Testis (tissue), 3 donors: ENCODE results near the gene EFR3B. TPM values are rescaled to one million over a fixed set of nuclear protein-coding genes. Genes with fewer than 3 reads are reported as not detected.

ENCODE experiments used
- DNase-seq: peaks from one replicate; pipeline ENCODE4 v3.0.0-alpha.2; 2019
- H3K27ac ChIP-seq, 2 donors: fragments of 200-600 bp; sonication (generic); one replicate each; pipeline ENCODE4 v1.5.1; 2019
- H3K27me3 ChIP-seq: fragments of 200-600 bp; sonication (generic); one replicate; pipeline ENCODE4 v1.5.1; 2019
- H3K36me3 ChIP-seq: fragments of 200-600 bp; sonication (generic); one replicate; pipeline ENCODE4 v1.5.1; 2017; ENCODE audit warnings: low read depth; ENCODE audit errors: missing control alignments
- H3K4me1 ChIP-seq: fragments of 200-600 bp; sonication (generic); one replicate; pipeline ENCODE4 v1.5.1; 2019
- H3K4me3 ChIP-seq, 2 donors: fragments of 200-600 bp; sonication (generic); one replicate each; pipeline ENCODE4 v1.5.1; 2017 to 2019
- H3K9me3 ChIP-seq: fragments of 200-600 bp; sonication (generic); one replicate; pipeline ENCODE4 v1.5.1; 2017
- POLR2A ChIP-seq: fragments of 450-650 bp; IDR thresholded peaks from one replicate; pipeline ENCODE4 v1.6.1; 2017; ENCODE audit warnings: antibody characterized with exemption, mild to moderate bottlenecking, moderate library complexity
- WGBS, 2 donors: methylation state at CpG; one replicate each; pipeline ENCODE4 v1.1.5; 2018; 5-methylcytosine and 5-hydroxymethylcytosine counted together
- intact Hi-C: fragments of 100-400 bp; cut with DNase I; formaldehyde crosslinking; loops from one replicate; pipeline ENCODE4 v1.15.1; 2023; ENCODE audit warnings: low total_unique reads
- polyA plus RNA-seq: library from polyadenylated mRNA; stranded (reverse); fragments of 350-450 nt; fragmentation: Illumina TruSeq; extraction: RNeasy Lipid Tissue Mini Kit (QIAGEN cat#74804); gene quantifications from one replicate; pipeline ENCODE4 v1.2.3, GENCODE V29; 2014; ENCODE audit warnings: low read depth, low replicate concordance; ENCODE audit not compliant: insufficient read depth
- total RNA-seq, 2 donors: library from RNA; depleted of rRNA; stranded (reverse); fragments of >200 nt; gene quantifications; one replicate each; pipeline ENCODE4 v1.2.3, GENCODE V29; 2016
- TF ChIP-seq, protein P1 (sequence below), 3 experiments: fragments of 450-650 bp in 2 of 3; fragments of 200-600 bp in 1 of 3; sonication (generic) in 1 of 3; IDR thresholded peaks; one replicate each; pipeline ENCODE4 v1.5.1; 2016 to 2019; ENCODE audit warnings: antibody characterized with exemption in 3 of 3, mild to moderate bottlenecking in 2 of 3, moderate library complexity in 1 of 3

The EFR3B gene
- total and polyA plus RNA-seq, 3 donors from 2014 or later = 3.0 to 3.7 (median 3.6) TPM

DNA sequence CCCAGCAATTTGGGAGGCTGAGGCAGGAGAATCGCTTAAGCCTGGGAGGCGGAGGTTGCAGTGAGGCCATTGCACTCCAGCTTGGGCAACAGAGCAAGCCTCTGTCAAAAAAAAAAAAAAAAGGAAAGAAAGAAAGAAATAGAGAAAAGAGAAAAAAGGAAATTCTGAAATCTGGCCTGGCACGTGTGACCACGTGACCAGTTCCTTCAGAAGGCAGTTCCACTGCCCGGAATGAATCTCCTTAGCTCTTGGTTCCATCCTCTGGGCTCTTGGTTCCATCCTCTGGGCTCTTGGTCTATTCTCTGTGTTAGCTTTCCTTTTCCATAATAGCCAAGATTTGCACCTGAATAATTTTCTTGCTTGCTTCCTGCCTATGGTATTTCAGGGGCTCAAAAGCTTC is 131.8 kb downstream of the EFR3B start:
- H3K9me3 ChIP-seq = no peaks in the 10 kb centered on the region
- intact Hi-C loops = no loop called here
- WGBS, 2 donors = 93 to 94% methylated on average over 5 of the region's 5 CpGs

DNA sequence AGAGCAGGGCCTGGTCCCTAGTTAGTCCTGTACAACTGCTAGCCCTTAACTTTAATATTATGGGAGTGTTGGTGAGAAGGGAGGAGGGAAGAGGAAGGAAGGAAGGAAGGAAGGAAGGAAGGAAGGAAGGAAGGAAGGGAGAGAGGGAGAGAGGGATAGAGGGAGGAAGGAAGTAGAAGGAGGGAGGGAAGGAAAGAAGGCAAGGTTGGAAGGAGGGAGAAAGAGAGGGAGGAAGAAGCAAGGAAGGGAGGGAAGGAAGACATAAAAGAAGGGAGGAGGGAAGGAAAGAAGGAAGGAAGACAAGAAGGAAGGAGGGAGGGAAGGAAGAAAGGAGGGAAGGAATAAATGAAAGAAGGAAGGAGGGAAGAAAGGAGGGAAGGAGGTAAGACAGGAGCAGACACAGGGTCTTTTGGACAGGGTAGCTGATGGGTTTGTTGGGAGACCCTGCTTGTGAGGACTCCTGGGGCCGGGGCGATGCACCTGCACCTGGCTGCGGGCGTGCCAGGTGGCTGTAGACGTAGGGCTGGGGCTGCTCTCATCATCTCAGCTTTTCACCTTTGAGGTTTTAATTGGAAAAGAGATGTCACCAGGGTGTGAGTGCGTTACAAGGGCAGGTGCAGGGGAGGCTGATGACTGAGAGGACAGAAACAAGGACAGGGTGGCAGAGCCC is 132.5 kb downstream of the EFR3B start:
- no peaks in the 10 kb centered on the region for H3K9me3 ChIP-seq
- intact Hi-C loops = no loop called here
- H3K27me3 ChIP-seq = no peaks in the 10 kb centered on the region
- no peaks in the 10 kb centered on the region for H3K36me3 ChIP-seq
- H3K27ac ChIP-seq = no peak overlapping the region
- TF ChIP-seq POLR2A = no peak
- TF ChIP-seq, protein P1, sequence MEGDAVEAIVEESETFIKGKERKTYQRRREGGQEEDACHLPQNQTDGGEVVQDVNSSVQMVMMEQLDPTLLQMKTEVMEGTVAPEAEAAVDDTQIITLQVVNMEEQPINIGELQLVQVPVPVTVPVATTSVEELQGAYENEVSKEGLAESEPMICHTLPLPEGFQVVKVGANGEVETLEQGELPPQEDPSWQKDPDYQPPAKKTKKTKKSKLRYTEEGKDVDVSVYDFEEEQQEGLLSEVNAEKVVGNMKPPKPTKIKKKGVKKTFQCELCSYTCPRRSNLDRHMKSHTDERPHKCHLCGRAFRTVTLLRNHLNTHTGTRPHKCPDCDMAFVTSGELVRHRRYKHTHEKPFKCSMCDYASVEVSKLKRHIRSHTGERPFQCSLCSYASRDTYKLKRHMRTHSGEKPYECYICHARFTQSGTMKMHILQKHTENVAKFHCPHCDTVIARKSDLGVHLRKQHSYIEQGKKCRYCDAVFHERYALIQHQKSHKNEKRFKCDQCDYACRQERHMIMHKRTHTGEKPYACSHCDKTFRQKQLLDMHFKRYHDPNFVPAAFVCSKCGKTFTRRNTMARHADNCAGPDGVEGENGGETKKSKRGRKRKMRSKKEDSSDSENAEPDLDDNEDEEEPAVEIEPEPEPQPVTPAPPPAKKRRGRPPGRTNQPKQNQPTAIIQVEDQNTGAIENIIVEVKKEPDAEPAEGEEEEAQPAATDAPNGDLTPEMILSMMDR (IDR thresholded peaks at IDR 0.05) = no peak
- DNase-seq = no peak
- no peaks in the 10 kb centered on the region for H3K4me1 ChIP-seq
- no peak overlapping the region for H3K4me3 ChIP-seq
- 90 to 96% methylated on average over 6 of the region's 6 CpGs for WGBS, 2 donors

More for the DNA sequence above, 131.8 kb downstream of the EFR3B start:
- DNase-seq = no peak
- TF ChIP-seq, protein P1 (IDR thresholded peaks at IDR 0.05) = no peak
- TF ChIP-seq POLR2A = no peak
- Histone ChIP-seq H3K27me3 (no peaks in the 10 kb centered on the region), H3K36me3 (no peaks in the 10 kb centered on the region), H3K4me3 (no peak overlapping the region), H3K4me1 (no peaks in the 10 kb centered on the region), H3K27ac (no peak overlapping the region)

DNA sequence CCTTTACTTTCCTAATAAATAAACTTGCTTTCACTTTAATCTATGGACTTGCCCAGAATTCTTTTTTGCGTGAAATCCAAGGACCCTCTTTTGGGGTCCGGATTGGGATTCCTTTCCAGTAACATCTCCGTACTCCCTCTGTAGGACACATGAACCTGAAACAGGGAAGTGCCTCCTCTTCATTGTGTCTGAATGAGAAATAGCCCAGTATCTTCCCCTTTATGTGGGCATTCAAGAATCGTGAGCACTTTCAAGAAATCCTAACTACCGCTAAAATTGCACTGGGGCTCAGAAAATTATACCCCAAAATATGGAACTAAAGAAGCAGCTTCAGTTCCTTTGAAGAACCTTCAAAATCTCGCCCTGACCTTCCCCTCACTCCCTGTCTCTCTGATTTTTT is 134.3 kb downstream of the EFR3B start:
- Histone ChIP-seq H3K4me1 (no peaks in the 10 kb centered on the region), H3K4me3 (no peak overlapping the region), H3K36me3 (no peaks in the 10 kb centered on the region), H3K27me3 (no peaks in the 10 kb centered on the region), H3K9me3 (no peaks in the 10 kb centered on the region), H3K27ac (no peak overlapping the region)
- TF ChIP-seq, protein P1 (IDR thresholded peaks at IDR 0.05) = no peak
- TF ChIP-seq POLR2A = no peak
- DNase-seq = no peak
- intact Hi-C loops = no loop called here
- 90% methylated on average over 6 of the region's 6 CpGs for WGBS, 2 donors

DNA sequence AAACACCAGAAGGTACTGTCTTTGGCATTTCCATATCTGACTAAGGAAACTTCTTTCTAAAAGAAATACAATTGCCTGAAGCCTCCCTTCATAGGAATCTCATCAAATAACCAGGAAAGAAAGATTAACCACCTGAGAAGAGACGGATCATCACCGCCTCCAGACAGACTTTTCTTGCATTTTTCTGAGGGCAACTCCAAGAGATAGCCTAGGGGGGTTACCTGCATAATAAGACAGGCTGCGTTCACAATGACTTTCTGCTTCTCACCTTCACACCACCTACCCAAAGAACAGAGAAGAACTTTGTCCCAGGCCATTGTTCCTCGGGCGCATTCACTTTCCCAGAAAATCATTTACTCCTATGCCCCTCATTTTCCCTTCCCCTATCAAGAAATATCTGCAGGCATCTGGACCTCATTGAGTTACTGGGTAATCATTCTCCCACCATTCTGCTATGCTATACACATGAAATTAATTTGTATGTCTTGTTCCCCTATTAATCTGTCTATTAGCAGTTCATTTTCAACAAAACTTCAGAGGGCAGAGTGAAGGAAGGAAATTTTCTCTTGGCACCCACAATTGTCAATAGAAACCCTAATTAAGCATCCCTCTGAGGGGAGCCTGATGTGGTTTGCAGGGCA is 134.8 kb downstream of the EFR3B start:
- intact Hi-C loops = no loop called here
- no peaks in the 10 kb centered on the region for H3K36me3 ChIP-seq
- DNase-seq = no peak
- 84 to 94% methylated on average over 5 of the region's 5 CpGs for WGBS, 2 donors
- no peaks in the 10 kb centered on the region for H3K27me3 ChIP-seq
- no peaks in the 10 kb centered on the region for H3K9me3 ChIP-seq
- TF ChIP-seq POLR2A = no peak
- TF ChIP-seq, protein P1 (IDR thresholded peaks at IDR 0.05) = no peak
- no peak overlapping the region for H3K27ac ChIP-seq
- no peaks in the 10 kb centered on the region for H3K4me1 ChIP-seq
- H3K4me3 ChIP-seq = no peak overlapping the region

DNA sequence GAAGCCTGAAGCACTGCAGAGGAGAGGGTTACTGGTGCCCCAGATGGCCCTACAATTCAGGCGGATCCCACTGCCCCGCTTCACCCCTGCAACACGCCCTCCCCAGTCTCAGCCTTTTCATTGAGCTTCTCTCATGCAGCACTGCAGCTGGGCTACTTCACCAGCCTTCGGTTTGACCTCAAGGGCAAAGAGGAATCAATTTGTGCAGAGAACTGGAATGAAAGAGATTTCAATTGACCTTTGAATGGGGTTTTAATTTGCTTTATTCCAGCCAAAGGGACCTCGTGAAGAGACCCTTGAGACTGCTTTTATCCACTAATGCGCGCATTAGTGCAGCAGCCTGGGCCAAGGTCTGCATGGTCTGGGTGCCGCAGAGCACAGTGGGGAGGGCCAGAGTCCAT is 135.3 kb downstream of the EFR3B start:
- Histone ChIP-seq H3K36me3 (no peaks in the 10 kb centered on the region), H3K27me3 (no peaks in the 10 kb centered on the region), H3K9me3 (no peaks in the 10 kb centered on the region), H3K4me3 (no peak overlapping the region), H3K4me1 (no peaks in the 10 kb centered on the region), H3K27ac (no peak overlapping the region)
- no peak for TF ChIP-seq POLR2A
- TF ChIP-seq, protein P1 (IDR thresholded peaks at IDR 0.05) = no peak
- 81 to 93% methylated on average over 8 of the region's 8 CpGs for WGBS, 2 donors
- DNase-seq = no peak
- intact Hi-C loops = no loop called here
